ENCODE measurements around the gene DNAJB8. TPM values are rescaled to one million over a fixed set of nuclear protein-coding genes. Genes with fewer than 3 reads are reported as not detected.

DNAJB8 gene
- total and polyA plus RNA-seq, 9 of the 15 experiments (the other 6 are each of a cell fraction or from before 2014, with no cell fraction given): not detected

GRCh38 chr3:128449111-128449638 is 17.5 kb downstream of the DNAJB8 start:
- H3K9ac ChIP-seq (ENCODE audit: insufficient read depth in 1 of 2, low read depth in 2 of 2, low read length in 2 of 2): no peak overlapping the region
- no peak for DNase-seq (ENCODE audit: extremely low read depth in 1 of 4, low spot score in 3 of 4)
- no TSS peak for BruUV-seq (replicated peaks)
- H2AFZ ChIP-seq (ENCODE audit: low read depth, low read length): no peak overlapping the region
- H3K4me3 ChIP-seq: no peak overlapping the region
- H3K4me1 ChIP-seq (replicated peaks in 1 of 2; ENCODE audit: control insufficient read depth in 2 of 2, insufficient read depth in 2 of 2, low read length in 2 of 2): peaks cover 2 to 18% of the 10 kb centered on the region in 2 experiments; a peak in 2 of 5 replicates
- no peak for TF ChIP-seq MXD1 (CRISPR knock-in tag; IDR thresholded peaks at IDR 0.05; ENCODE audit: borderline replicate concordance, poor library complexity, severe bottlenecking)
- no peak for TF ChIP-seq ARNT (IDR thresholded peaks at IDR 0.05)
- TF ChIP-seq MNT (conservative IDR thresholded peaks at IDR 0.05): no peak
- TF ChIP-seq ZNF398 (CRISPR knock-in tag; IDR thresholded peaks at IDR 0.05): no peak
- TF ChIP-seq ATF7 (IDR thresholded peaks at IDR 0.05): peak; percentile 29; the same call in 1 of the 2 replicates
- peak; percentile 77 for TF ChIP-seq ATF3 (IDR thresholded peaks at IDR 0.05)
- no peak for TF ChIP-seq ATF3 (CRISPR knock-in tag; conservative IDR thresholded peaks at IDR 0.05)
- TF ChIP-seq IRF1 (CRISPR knock-in tag; IDR thresholded peaks at IDR 0.05; ENCODE audit: borderline replicate concordance): no peak
- H3K4me2 ChIP-seq (ENCODE audit: insufficient read depth, low read length): no peak overlapping the region
- no peak for ATAC-seq
- H3K9me3 ChIP-seq (replicated peaks; ENCODE audit: control insufficient read depth, insufficient read depth, low read depth, low read length): no peaks in the 10 kb centered on the region
- 30% methylated on average over 5 of the region's 6 CpGs for WGBS (ENCODE audit: insufficient coverage, low coverage, missing lambda C conversion rate)
- CTCF ChIA-PET (ENCODE audit: low intra/inter-chr PET ratio): no interaction called here
- POLR2A ChIA-PET: no interaction called here
- in situ Hi-C loops (cut with MboI): no loop called here
- no peaks in the 10 kb centered on the region for H3K79me2 ChIP-seq (ENCODE audit: control insufficient read depth, insufficient read depth, low read length)
- H3K27me3 ChIP-seq (ENCODE audit: control insufficient read depth in 2 of 2, insufficient read depth in 2 of 2, low read length in 2 of 2): peaks cover 0 to under 1% of the 10 kb centered on the region in 2 experiments; a peak in 3 of 5 replicates
- no peaks in the 10 kb centered on the region for H3K9me1 ChIP-seq (ENCODE audit: control insufficient read depth, insufficient read depth, low read length)
- H3K36me3 ChIP-seq (ENCODE audit: control insufficient read depth, insufficient read depth, low read length): no peaks in the 10 kb centered on the region
- FAIRE-seq: no peak
- no peak overlapping the region for H3K27ac ChIP-seq (ENCODE audit: extremely low read depth, low read depth, low read length)
- H4K20me1 ChIP-seq (replicated peaks; ENCODE audit: control insufficient read depth, insufficient read depth, low read length): no peaks in the 10 kb centered on the region
- intact Hi-C loops (cut with micrococcal nuclease): no loop called here

Measured in K562 (cell line).